Measurements from ENCODE around the gene ISCA1. TPM values are rescaled to one million over a fixed set of nuclear protein-coding genes. Genes with fewer than 3 reads are reported as not detected.
A peak's percentile ranks its signal among the peaks of the same experiment; 100 is the strongest.

The ISCA1 gene
- total RNA-seq, 1 experiment from 2014 or later: 42.5 TPM

GRCh38 chr9:86282979-86283535 is 719 bp upstream of the ISCA1 start:
- Histone ChIP-seq H3K27me3 (replicated peaks; ENCODE audit: insufficient read depth, low read depth, low read length, poor library complexity) (no peaks in the 10 kb centered on the region), H3K9me3 (ENCODE audit: low read depth, low read length, poor library complexity, severe bottlenecking) (no peaks in the 10 kb centered on the region), H3K4me1 (ENCODE audit: insufficient read depth, low read length, poor library complexity, severe bottlenecking) (peaks cover 26% of the 10 kb centered on the region), H3K4me3 (ENCODE audit: low read depth, low read length, poor library complexity, severe bottlenecking) (peak overlapping the region; percentile 86), H3K36me3 (ENCODE audit: insufficient read depth, low read length, poor library complexity, severe bottlenecking) (peaks cover 5% of the 10 kb centered on the region), H3K27ac (ENCODE audit: low read depth, low read length, poor library complexity, severe bottlenecking) (peak overlapping the region; percentile 94)
- DNase-seq (ENCODE audit: low spot score): peak; percentile 53
- ChIA-PET CTCF (no interaction called here), POLR2A (ENCODE audit: low non-redundant PET) (interaction anchor here (0.5 to 0.6 kb wide), 2 partner anchors 7 to 1267 kb away, joined by 3 to 10 read pairs; no protein-coding TSS in a partner anchor)
- BruUV-seq (replicated peaks): no TSS peak
- no peak for TF ChIP-seq CTCF (conservative IDR thresholded peaks at IDR 0.05; ENCODE audit: low read depth, low read length)
- TF ChIP-seq EZH2 (IDR thresholded peaks at IDR 0.05; ENCODE audit: borderline replicate concordance, low read depth, low read length, poor library complexity, severe bottlenecking): no peak
- intact Hi-C loops (cut with micrococcal nuclease; ENCODE audit: unreplicated experiment): no loop called here

GRCh38 chr9:86281593-86282076 is 703 bp downstream of the ISCA1 start:
- no peaks in the 10 kb centered on the region for H3K9me3 ChIP-seq (ENCODE audit: low read depth, low read length, poor library complexity, severe bottlenecking)
- H3K27me3 ChIP-seq (replicated peaks; ENCODE audit: insufficient read depth, low read depth, low read length, poor library complexity): no peaks in the 10 kb centered on the region
- TF ChIP-seq EZH2 (IDR thresholded peaks at IDR 0.05; ENCODE audit: borderline replicate concordance, low read depth, low read length, poor library complexity, severe bottlenecking) (no peak), CTCF (conservative IDR thresholded peaks at IDR 0.05; ENCODE audit: low read depth, low read length) (no peak)
- BruUV-seq (replicated peaks): no TSS peak
- DNase-seq (ENCODE audit: low spot score): no peak
- H3K27ac ChIP-seq (ENCODE audit: low read depth, low read length, poor library complexity, severe bottlenecking): peak overlapping the region; percentile 94
- peaks cover 12% of the 10 kb centered on the region for H3K4me1 ChIP-seq (ENCODE audit: insufficient read depth, low read length, poor library complexity, severe bottlenecking)
- POLR2A ChIA-PET (ENCODE audit: low non-redundant PET): interaction anchor here (0.5 to 0.8 kb wide), 2 partner anchors 14 to 1247 kb away, joined by 5 to 9 read pairs; no protein-coding TSS in a partner anchor
- CTCF ChIA-PET: no interaction called here
- peaks cover 5% of the 10 kb centered on the region for H3K36me3 ChIP-seq (ENCODE audit: insufficient read depth, low read length, poor library complexity, severe bottlenecking)
- H3K4me3 ChIP-seq (ENCODE audit: low read depth, low read length, poor library complexity, severe bottlenecking): peak overlapping the region; percentile 86
- intact Hi-C loops (cut with micrococcal nuclease; ENCODE audit: unreplicated experiment): no loop called here

GRCh38 chr9:86280580-86280979 is 1.8 kb downstream of the ISCA1 start:
- no TSS peak for BruUV-seq (replicated peaks)

More at GRCh38 chr9:86280580-86280979, 1.8 kb downstream of the ISCA1 start:
- H3K36me3 ChIP-seq (ENCODE audit: insufficient read depth, low read length, poor library complexity, severe bottlenecking): peaks cover 5% of the 10 kb centered on the region
- DNase-seq (ENCODE audit: low spot score): no peak
- ChIA-PET CTCF (interaction anchor here (0.7 kb wide), 1 partner anchor 1056 kb away, joined by 7 read pairs; no protein-coding TSS in a partner anchor), POLR2A (ENCODE audit: low non-redundant PET) (no interaction called here)
- peaks cover 9% of the 10 kb centered on the region for H3K4me1 ChIP-seq (ENCODE audit: insufficient read depth, low read length, poor library complexity, severe bottlenecking)
- no peaks in the 10 kb centered on the region for H3K27me3 ChIP-seq (replicated peaks; ENCODE audit: insufficient read depth, low read depth, low read length, poor library complexity)
- peak overlapping the region; percentile 86 for H3K4me3 ChIP-seq (ENCODE audit: low read depth, low read length, poor library complexity, severe bottlenecking)
- no peak for TF ChIP-seq EZH2 (IDR thresholded peaks at IDR 0.05; ENCODE audit: borderline replicate concordance, low read depth, low read length, poor library complexity, severe bottlenecking)
- TF ChIP-seq CTCF (conservative IDR thresholded peaks at IDR 0.05; ENCODE audit: low read depth, low read length): no peak
- no peak overlapping the region for H3K27ac ChIP-seq (ENCODE audit: low read depth, low read length, poor library complexity, severe bottlenecking)
- H3K9me3 ChIP-seq (ENCODE audit: low read depth, low read length, poor library complexity, severe bottlenecking): no peaks in the 10 kb centered on the region
- intact Hi-C loops (cut with micrococcal nuclease; ENCODE audit: unreplicated experiment): no loop called here
